Left cardiac atrium (tissue), 4 donors: ENCODE results near the gene IQCK. TPM values are rescaled to one million over a fixed set of nuclear protein-coding genes. Genes with fewer than 3 reads are reported as not detected.
A peak's percentile ranks its signal among the peaks of the same experiment; 100 is the strongest.

Source experiments
- ATAC-seq, 2 donors: fragments of 200-7000 bp; cut with Tn5 transposase; one replicate each; pipeline ENCODE4 v1.9.1; 2020; ENCODE audit warnings: mild to moderate bottlenecking in 2 of 2, moderate library complexity in 2 of 2
- DNase-seq: peaks from one replicate; pipeline ENCODE4 v3.0.0-alpha.2; 2020
- intact Hi-C, 2 donors: fragments of 100-400 bp; cut with DNase I; formaldehyde crosslinking; loops; one replicate each; pipeline versions ENCODE4 v1.14.1 to v1.15.1; 2022 to 2023
- total RNA-seq, 2 donors: library from RNA; stranded (reverse); fragmentation: NEBNext Ultra II Directional; extraction: Animal tissue kit (Norgen Biotek cat#: 25700); gene quantifications; one replicate each; pipeline ENCODE4 v1.2.1, GENCODE V29; 2021
- donor health status: DM: no; HTN: yes; CAD: no.
- donor health status: DM: no; HTN: yes; CAD: no; lungs with severe emphysema.
- donor health status: DM: yes; HTN: yes; CAD: no.
- donor health status: Dilated cardiomyopathy.

Gene IQCK
- total RNA-seq, 2 donors from 2014 or later: 4.3 to 6.6 TPM

DNA sequence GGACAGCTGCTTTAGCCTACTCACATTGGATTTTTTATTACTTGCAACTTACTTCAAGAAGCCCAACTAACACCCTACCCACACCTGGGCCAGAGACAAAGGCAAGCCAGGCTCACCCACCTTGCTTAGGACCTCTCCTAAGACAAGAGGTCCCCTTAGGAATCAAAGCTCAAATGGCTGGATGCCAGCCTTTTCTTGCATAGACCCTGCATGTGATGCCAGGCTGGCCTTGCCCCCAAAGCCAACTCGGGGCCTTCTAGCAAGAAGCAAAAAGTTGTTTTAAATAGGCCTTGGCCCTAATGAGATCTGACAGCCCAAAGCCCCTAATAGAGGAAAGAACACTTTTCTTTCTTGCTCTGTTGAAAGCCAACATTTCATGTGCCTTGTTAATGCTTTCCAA lies 145.9 kb downstream of the IQCK start:
- intact Hi-C loops: no loop called here
- DNase-seq (no peak), ATAC-seq (no peak)

DNA sequence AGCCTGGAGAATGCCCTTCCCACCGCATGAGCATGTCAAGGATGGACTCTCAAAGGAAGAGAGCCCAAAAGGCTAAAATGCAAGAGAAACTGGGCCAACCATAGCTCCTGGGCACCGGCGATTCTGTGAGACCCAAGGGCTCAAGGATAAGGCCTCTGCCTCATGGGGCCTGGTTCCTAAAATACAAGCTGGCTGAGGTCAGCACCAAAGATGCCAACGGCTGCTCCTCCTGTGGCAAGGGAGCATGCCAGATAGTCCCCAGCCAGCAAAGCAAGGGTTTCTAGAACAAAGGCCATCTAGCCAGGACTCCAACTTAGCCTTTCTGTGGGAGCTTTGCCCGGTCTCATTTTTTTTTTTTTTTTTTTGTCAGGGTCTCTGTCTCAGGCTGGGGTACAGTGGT lies 146.5 kb downstream of the IQCK start:
- intact Hi-C loops: no loop called here
- DNase-seq: no peak
- peak; percentile 21 to 28 for ATAC-seq

DNA sequence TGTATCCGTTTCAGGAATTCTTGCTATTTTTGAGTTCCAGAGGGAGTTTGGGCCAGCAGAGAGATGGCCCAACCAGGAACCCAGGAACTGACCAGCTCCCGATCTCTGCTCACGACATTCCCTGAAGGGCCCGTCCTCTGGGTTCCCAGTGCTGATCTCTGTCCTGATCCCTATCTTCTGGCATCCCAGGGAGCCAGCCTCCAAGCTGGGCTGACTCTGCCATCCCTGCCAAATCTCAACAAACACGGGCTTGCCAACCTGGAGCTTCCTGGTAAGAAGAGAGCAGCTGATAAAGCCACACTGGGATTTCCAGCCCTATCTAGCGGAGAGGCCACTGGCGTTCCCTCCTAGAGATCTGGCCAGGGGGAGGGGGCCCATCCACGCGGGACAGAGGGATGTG lies 150.3 kb downstream of the IQCK start:
- DNase-seq: no peak
- peak; percentile 32 to 50 for ATAC-seq
- intact Hi-C loops: no loop called here

DNA sequence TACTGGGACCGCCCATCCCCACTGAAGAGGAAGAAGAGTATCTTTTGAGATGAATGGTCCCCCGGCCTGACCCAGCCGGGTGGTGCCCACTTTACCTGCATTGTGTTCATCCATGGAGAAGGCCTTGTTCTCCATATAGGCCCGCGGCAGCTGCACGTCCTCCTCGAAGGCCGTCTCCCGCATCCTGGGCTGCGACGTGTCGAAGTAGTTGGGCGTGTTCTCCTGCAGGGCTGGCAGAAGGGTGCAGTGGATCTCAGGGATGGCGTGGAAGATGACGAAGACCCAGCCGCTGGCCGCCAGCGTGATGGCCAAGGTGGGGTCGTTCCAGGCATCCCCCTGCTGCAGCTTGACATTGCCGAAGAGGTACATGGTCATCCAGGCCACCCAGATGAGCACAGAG lies 153.7 kb downstream of the IQCK start:
- no peak for ATAC-seq
- intact Hi-C loops: no loop called here
- no peak for DNase-seq

DNA sequence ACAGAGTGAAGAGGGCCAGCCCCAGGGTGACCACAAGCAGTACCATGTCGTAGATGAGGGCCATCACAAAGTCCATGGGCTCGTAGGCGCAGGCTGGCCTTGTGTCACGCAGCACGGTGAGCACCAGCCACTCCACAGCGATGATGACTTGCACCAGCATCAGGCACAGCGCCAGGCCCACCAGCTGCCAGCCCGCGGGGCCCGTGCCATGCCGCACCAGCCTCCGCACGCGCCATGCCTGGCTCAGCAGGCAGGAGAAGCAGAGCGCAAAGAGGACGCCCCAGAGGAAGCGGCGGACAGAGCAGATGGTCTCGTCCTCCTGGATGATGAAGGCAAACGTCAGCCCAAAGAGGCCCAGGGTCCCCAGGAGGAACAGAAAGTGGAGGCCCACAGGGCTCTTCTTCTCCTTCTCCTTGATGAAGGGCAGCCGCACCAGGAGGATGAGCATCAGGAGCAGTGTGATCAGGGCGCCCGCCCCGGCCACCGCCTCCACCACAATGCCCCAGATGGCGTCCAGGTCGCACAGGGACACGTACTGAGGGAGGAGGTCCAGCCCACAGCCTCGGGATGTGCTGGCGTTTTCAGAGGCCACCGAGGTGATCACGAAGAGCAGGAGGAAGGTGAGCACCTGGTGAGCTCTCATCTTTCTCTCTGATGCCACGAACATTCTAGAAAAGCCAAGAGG lies 154.2 kb downstream of the IQCK start:
- ATAC-seq: no peak

DNA sequence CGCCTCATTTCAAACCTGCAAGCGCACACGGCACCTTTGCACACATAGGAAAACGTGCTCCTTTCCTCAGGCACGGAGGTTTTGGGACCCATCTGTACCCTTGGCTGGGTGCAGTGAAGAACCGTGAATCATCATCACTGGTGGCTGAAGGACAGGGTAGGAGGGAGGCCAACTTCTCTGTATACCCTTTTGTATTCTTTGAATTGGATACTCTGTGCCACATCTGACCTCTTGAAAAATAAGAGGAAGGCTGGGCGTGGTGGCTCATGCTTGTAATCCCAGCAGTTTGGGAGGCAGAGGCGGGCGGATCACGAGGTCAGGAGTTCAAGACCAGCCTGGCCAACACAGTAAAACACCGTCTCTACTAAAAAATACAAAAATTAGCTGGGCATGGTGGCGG lies 154.9 kb downstream of the IQCK start:
- DNase-seq: no peak
- intact Hi-C loops: no loop called here
- no peak for ATAC-seq

More for the DNA sequence above, 154.2 kb downstream of the IQCK start:
- no peak for DNase-seq
- intact Hi-C loops: no loop called here

DNA sequence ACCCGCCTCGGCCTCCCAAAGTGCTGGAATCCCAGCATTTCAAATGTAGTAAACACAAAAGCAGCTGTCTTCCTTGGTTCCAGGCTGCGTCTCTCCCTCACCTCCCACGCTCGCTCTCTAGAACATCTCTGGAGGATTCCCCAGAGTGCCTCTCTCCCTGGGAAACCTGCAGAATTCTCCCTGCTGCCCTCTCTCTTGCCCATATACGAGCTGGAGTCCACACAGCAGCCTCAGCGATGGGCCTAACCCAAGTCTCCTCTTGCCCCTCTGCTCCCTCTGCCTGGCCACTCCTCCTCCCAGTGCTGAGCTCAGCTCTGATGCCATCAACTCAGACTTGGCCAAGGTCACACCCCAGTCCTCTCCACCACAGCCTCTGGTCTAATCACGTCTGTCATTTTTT lies 156.0 kb downstream of the IQCK start:
- ATAC-seq (peak in 1 of 2 donors; percentile 58), DNase-seq (no peak)
- intact Hi-C loops: no loop called here

DNA sequence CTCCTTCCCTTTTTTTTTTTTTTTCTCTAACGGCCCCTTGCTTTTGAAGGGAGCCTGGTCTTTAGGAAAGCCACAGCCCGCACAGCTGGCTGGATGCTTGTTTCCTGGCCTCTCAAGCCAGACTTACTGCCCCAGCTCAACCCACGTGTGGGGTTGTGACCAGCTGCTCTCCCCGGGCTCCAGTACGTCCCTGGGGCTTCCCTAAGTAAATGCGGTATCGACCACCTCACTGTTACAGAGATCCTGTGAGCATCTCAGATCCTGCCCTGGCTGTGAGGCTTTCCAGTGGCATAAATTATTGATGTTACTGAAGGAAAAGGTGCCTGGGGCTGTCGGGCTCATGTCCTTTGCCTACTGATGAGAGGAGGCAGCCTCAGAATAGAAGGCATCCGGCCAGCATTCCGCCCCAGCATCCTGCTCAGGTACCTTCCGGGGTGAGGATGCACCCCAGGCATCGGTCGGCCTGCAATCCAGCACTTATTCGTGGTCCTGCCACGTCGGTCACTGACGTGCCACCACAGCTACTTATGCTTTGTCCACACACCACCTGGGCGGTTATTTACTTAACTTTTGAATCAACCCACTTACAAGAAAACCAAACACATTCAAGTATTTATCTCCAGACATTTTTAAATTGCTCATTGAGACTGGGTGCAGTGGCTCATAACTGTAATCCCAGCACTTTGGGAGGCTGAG lies 156.9 kb downstream of the IQCK start:
- ATAC-seq: no peak
- no peak for DNase-seq
- intact Hi-C loops: no loop called here

DNA sequence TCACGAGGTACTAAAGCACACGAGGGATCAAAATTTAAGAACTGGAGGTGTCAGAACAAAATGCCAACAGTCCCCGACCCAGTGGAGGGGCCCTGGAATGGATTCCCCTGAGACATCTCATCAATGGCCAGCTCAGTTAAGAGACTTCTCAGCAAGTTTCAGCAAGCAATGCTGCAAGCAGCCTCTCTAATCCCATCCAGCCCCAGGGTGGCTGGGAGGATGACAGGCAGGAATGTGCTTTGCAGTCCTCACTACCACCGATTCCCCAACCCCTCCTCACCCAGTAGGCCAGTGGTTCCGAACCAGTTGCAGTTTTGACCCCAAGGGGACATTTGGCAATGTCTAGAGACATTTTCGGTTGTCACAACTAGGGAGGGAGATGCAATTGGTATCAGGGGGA lies 157.8 kb downstream of the IQCK start:
- ATAC-seq (no peak), DNase-seq (no peak)
- intact Hi-C loops: no loop called here

DNA sequence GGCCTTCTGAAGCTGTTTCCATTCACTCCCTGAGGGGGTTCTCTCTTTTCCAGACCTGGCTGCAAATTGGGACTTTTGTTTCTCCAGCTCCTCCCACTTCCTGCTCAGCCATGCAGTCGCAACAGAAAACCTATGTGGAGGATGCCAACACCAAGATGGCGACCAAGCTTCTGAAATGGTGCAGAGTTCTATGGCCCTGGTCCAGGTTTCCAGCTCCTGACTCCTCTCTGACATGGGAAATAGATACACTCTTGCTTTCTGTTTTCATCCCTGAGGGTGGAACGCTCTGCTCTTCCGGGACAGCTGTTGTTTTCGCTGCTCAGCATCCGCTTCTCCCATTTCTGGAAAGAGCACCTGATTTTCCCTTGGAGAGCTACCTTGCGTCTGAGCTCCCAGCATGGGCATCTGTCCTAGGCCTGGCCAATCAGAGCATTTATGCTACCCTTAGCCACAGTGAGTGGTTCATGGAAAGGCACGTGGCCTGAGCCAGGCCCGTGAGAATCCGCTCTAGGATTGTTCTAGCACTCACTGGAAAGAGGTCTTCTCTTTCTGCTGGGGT lies 158.5 kb downstream of the IQCK start:
- ATAC-seq (peak in 1 of 2 donors; percentile 45), DNase-seq (peak; percentile 42)
- intact Hi-C loops: no loop called here

DNA sequence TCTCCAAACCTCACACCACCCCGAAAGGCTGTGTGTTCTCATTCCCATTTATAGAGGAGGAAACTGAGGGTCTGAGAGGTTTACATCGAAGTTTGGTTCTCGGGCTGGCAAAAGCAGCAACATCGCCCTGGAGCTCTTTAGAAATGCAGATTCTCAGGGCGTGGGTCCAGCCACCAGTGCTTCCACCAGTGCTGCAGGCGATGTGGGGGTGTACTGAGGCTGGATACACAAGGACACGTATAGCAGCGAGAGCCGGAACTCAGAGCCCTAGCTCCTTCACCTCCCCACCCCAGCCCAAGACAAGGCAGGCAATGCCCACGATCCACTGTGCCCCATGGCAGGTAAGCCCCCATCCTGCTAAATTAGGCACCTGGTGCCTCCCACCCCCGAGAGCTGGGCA lies 160.7 kb downstream of the IQCK start:
- ATAC-seq: no peak
- no peak for DNase-seq
- intact Hi-C loops: no loop called here

DNA sequence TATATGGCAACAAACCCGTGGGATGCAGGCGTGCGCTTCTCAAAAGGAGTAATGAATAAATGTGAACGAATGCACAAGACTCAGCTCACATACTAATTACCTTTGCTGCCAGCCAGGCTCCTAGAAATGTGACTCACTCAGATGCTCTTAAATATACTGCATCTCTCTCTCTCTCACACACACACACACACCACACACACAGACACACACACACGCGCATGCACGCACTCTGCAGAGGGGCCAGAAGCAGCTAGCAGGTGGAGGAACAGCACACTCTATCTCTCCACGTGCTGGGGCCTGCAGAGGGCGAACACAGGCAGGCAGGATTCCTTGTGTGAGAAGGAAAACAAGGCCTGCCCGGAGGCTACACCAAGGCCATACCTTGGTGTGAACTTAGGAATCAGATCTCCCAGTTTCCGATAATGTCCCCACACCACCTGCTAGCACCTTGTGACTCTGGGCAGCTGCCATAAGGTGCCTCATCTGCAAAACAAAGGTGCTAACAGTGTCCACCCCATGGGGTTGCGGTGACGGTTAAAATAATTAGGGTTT lies 161.2 kb downstream of the IQCK start:
- intact Hi-C loops: no loop called here
- ATAC-seq (no peak), DNase-seq (peak; percentile 35)

DNA sequence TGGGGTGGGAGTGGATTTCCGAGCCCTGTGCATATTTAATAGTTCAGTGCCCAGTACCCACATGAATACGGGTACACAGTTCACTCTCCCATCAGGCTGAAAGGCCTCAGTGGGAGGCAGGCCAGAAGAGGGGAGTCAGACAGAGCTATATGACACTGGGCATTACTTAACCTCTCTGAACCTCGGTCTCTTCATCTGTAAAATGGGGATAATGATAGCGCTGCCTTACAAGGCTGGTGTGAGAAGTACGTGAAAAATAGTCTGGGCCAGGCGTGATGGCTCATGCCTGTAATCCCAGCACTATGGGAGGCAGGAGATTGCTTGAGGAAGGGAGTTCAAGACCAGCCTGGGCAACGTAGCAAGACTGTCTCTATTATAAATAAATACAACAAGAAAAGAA lies 163.0 kb downstream of the IQCK start:
- intact Hi-C loops: loop anchor here (5.0 to 10.0 kb wide), 2 partner anchors 166 to 179 kb away; partner anchors contain the start of genes IQCK (in 1 of the 2) and KNOP1 (in 1 of the 2)
- ATAC-seq (no peak), DNase-seq (no peak)

DNA sequence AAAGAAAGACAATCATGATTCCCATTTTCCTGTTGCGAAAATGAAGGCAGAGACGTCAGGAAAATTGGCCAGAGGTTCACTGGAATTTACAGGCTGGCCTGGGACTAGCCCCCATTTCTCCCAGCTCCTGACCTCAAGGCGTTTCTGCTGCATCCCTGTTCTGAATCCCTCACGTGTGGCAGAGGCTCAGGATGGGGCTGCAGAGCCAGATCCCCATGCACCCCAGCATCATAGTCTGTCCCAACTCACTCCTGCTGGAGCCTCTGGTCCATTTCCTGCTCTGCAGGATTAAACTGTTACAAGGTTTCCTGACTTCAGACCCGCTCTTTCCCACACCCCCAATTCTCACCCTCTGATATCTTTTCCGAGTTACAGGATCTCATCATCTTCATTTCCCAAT lies 163.7 kb downstream of the IQCK start:
- intact Hi-C loops: loop anchor here (5.0 to 10.0 kb wide), 2 partner anchors 167 to 179 kb away; partner anchors contain the start of genes IQCK (in 1 of the 2) and KNOP1 (in 1 of the 2)
- ATAC-seq (no peak), DNase-seq (no peak)

DNA sequence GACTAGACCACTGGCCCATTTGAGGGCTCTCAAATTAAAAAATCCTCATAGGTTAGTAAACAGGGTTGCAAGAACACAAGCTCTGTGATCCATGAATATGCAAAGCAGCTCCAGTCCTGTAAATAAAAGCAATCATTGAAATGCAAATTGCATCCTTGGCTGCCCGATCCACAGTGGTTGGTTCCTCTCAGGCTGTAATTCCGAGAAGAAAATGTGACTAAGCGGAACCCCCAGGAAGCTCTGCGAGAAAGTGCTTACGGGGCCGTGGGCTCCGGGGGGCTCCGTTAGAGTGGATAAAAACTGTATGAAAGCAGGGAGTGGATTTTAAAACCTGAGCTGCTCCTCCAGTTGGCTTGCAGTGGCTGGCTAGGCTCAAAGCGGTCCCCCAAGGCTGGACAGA lies 164.1 kb downstream of the IQCK start:
- no peak for ATAC-seq
- DNase-seq: no peak
- intact Hi-C loops: loop anchor here (5.0 to 10.0 kb wide), 2 partner anchors 167 to 180 kb away; partner anchors contain the start of genes IQCK (in 1 of the 2) and KNOP1 (in 1 of the 2)

DNA sequence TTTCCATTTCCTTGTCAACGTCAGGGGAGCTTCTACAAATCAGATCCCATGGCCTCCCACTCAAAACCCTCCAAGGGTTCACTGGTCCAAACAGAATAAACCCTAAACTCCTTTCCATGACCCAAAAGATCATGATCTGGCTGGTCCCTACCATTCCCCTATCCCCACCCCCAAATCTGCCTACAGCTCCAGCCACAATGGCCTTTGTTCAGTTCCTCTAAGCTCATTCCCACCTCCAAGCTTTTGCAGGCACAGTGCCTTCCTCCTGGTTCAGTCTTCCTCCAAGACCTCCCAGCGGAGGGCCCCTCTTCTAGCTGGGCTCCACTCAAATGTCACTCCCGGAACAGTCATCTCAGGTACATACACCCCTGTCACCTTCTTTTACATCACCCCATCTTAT lies 164.6 kb downstream of the IQCK start:
- intact Hi-C loops: loop anchor here (5.0 to 10.0 kb wide), 2 partner anchors 168 to 180 kb away; partner anchors contain the start of genes IQCK (in 1 of the 2) and KNOP1 (in 1 of the 2)
- no peak for DNase-seq
- ATAC-seq: no peak

DNA sequence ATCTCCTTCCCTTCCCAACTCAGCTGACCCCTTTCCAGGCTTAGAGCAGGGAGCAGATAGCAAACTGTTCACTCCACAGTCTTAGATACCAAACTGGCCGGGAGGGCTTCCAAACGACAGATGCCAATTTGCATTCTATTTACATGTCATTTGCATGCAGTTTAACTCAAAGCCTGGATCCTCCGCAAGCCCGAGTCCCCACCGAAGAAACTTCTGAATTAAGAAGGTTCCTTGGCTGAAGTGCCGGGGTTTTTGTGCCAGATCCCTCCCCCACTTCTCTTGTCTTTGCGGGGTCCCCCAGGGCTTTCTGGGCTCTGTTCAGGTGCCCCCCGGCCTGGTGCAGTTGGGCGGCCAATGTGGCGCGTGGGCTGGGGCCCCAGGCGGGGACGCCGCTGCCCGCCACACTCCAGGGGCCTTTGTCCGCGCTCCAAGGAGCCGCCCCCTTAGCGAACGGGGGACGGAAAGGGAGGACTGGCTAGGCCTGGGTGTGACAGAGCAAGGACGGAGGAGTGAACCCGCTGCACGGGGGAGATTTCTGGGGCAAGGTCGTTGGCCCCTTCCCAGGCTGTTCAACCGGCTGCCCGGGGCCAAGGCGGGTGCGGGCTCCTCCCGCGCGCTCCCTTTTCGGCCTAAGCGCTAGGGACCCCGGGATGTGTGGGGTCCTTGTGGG lies 165.4 kb downstream of the IQCK start:
- intact Hi-C loops: loop anchor here (5.0 to 10.0 kb wide), 2 partner anchors 169 to 181 kb away; partner anchors contain the start of genes IQCK (in 1 of the 2) and KNOP1 (in 1 of the 2)
- peak; percentile 57 for DNase-seq
- ATAC-seq: peak; percentile 61 to 70

DNA sequence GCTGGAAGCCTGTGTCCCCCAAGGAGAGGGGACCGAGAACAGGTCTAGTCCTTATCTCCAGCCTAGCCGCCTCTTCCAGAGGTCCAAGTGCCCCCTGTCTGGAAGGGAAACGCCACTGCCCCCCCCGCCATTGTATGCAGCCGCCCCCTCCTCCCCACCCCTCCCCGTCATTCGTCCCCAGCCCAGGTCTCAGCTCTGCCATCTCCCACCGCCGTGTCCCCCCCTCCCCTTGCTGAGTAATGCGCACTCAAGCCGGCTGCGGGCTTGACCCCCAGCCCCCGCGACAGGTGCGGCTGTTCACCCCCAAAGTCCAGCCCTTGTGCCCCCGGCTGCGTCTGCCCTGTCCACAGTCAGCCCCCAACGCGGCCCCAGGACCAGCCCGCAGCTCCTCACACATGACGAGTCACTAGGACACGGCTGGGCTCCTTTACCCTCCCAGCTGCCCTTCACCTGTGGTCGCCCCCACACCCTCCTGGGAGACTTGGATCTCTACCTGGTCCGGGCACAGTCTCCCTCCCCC lies 166.0 kb downstream of the IQCK start:
- ATAC-seq (peak; percentile 30 to 31), DNase-seq (peak; percentile 36)
- intact Hi-C loops: loop anchor here (2.0 to 10.0 kb wide), 3 partner anchors 165 to 182 kb away; partner anchors contain the start of genes IQCK (in 2 of the 2) and KNOP1 (in 2 of the 2)
